GM12801 (cell line): ENCODE results near the gene AMPD2.

Experiments used
- TF ChIP-seq, protein P1 (sequence below): IDR thresholded peaks from one replicate; pipeline ENCODE4 v1.5.1; 2011; ENCODE audit warnings: control low read depth; ENCODE audit not compliant: insufficient read length; ENCODE audit errors: extremely low read depth

AMPD2 gene

DNA sequence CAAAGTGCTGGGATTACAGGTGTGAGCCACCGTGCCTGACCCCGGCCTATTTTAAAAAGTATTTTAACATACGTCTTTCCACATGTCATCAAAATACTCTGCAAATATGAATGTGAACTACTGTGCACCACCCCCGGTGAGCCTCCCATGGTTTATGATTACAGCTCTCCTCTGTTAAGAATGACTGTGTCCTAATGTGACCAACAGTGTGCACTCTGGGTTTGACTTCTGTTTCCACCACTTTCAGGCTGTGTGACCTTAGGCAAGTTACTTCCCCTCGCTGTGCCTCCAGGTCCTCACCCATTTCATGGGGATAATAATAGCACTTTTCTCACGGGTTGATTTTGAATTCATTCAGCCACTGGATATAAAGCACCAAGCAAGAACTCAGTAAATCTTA lies 14.7 kb downstream of the AMPD2 start:
- TF ChIP-seq, protein P1, sequence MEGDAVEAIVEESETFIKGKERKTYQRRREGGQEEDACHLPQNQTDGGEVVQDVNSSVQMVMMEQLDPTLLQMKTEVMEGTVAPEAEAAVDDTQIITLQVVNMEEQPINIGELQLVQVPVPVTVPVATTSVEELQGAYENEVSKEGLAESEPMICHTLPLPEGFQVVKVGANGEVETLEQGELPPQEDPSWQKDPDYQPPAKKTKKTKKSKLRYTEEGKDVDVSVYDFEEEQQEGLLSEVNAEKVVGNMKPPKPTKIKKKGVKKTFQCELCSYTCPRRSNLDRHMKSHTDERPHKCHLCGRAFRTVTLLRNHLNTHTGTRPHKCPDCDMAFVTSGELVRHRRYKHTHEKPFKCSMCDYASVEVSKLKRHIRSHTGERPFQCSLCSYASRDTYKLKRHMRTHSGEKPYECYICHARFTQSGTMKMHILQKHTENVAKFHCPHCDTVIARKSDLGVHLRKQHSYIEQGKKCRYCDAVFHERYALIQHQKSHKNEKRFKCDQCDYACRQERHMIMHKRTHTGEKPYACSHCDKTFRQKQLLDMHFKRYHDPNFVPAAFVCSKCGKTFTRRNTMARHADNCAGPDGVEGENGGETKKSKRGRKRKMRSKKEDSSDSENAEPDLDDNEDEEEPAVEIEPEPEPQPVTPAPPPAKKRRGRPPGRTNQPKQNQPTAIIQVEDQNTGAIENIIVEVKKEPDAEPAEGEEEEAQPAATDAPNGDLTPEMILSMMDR, result no peak

DNA sequence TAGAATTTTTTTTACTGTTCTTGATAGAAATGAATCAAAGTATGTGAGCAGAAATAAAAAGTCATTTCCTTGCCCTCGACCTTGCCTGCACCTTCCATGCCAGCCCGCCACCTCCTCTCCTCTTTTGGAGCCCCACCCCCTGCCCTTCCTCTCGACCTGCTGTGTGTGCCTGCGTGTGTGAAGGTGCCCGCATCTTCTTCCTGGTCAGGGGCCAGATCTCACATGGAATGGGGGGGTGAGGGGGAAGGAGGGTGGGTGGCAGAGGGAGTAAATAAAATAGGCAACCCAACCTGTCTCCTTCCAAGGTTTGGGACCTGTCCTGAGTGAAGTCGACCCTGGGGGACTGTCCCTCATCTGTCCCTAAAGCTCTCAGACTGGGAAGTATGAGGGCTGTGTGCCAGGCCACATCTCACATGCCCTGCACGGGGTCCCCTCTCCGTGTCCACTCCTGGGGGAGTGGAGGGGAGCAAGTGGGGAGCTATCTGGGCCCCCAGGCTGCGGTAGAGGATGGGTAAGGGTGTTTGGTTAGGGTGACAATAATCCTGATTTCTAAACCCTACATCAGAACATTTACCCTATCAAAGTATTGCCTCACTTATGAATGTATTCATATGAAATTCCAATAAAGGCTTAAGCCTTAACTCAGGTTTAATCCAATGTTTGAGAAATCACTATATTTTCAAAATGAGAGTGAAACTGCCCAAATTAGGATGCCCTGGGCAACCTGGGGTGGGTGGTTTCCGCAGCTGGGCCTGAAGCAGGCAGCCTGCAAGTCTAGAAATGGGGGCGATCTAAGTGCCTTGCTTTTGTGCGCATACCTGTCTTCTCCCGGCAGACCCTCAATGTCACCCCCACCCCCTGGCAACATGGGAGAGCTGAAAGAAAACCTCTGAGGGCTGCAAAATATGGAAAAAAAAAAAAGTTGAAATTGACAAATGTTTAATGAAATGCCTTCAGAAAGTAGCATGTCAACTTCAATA lies 15.4 kb downstream of the AMPD2 start:
- TF ChIP-seq, protein P1, result no peak

DNA sequence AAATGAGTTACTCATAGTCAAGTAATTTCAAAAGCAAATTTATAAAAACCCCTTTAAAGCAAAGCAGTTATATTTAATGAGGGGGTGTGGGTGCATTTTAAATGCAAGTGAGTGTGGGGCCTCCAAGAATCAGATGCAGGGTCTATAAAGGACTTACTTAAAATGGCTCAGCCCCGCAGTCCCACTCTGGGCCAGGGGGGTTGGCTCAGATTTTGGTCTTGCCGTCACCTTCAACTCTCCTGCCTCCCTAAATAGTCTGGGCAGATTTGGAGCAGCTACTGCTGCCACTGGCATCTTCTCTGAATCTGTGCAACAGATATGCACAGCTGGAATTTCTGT lies 16.2 kb downstream of the AMPD2 start:
- TF ChIP-seq, protein P1, result no peak

DNA sequence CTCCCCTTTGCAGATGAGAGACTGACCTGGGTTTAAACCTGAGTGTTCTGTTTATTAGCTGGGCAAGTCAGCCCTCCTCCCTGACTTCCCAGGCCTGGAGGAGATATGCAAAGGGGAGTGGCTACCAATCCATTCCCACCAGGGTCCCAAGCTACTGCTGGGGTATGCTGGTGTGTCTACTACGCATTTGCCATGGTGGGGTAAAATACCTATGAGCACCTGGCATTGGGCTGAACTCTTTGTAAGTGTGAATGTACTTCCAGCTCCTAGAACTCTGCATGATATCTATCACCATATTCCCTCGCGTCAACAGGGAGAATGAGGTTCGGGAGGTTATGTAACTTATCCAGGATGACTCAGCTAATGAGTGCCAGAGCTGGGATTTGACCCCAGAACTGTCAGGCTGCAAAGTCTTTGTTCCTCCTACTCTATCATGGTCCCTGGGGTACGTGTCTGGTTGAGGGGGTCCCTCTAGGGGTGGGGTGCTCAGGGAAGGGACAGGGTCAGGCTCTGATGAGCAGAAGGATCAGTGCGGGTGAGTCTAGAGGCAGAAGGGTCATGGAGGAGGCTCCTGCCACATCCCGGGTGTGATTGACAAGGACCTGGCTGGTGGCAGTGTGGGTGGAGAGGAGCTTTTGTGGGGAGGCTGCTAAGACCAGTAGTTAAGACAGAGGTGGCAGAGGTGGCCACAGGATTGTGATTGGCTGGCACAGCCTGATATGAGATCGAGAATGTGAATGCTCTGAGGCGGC lies 16.7 kb downstream of the AMPD2 start:
- TF ChIP-seq, protein P1, result no peak

DNA sequence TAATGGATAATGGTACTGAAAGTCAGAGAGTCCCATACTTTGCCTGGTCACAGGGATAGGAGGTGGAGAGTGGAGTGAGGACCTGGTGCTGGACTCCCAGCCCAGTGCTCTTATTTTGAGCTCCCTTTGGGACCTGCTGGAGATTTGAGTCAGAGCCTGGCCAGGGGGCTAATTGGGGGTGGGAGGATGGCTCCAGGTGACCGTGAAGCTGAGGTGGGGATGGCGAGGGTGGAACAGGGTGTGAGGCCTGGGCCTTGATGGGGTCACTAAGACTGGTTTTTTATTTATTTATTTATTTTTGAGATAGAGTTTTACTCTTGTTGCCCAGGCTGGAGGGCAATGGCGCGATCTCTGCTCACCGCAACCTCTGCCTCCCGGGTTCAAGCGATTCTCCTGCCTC lies 17.8 kb downstream of the AMPD2 start:
- TF ChIP-seq, protein P1, result no peak

DNA sequence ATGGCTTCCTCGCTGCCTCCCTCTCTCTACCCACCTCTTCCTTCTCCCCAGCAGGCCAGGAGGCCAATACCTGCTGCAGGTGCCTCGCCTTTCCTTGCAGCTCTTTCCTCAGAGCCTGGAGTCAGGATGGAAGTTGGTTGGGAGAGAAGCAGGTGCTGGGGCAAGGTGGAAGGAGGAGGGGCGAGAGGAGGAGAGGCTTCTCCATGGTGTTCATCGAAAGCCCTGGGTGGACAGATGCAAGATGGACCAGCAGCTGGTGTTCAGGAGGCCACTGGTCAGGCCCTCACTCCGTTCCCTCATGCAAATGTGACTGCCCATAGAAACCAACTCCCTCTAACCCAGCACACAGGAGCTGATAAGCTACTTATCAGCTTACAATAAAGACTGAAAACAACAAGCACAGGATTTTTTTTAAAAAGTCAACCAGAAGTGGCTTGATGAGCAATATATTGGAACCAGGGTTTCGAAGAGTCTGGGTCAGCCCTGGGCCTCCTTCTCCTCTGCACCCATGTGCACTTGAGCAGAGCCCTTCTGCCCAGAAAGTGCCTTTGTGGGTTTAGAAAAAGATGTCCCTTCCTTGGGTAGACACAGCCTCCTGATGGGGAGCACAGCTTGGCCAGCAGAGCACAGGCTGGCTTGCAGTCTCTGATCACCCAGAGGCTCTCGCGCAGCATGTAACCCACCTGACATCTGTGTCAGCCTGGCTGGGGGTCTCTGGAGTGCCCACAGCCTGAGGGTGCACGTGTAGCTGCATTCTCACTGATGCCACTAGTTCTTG lies 19.6 kb downstream of the AMPD2 start:
- TF ChIP-seq, protein P1, result no peak

DNA sequence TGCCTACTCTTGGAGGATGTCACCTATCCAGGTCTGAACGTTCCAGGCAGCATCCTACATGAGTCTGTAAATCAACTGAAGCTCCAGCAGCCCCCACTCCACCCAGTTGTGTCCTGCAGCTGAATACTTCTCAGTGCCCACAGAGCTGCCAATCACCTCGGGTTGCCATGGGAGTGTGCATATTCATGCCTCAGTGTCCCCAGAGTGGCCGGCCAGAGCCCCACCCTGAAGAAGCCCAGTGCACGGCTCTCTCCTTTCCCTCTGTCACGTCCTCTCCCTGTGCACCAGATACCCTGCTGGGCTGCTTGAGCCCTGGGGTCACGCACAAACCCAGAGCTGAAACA lies 20.2 kb downstream of the AMPD2 start:
- TF ChIP-seq, protein P1, result no peak
